ENCODE data around the gene AGAP2. TPM values are rescaled to one million over a fixed set of nuclear protein-coding genes. Genes with fewer than 3 reads are reported as not detected.

The AGAP2 gene
- total RNA-seq, 1 donor from 2014 or later: 3.7 TPM

GRCh38 chr12:57735952-57736740 lies 2.4 kb downstream of the AGAP2 start:
- DNase-seq: peak; percentile 77

DNA sequence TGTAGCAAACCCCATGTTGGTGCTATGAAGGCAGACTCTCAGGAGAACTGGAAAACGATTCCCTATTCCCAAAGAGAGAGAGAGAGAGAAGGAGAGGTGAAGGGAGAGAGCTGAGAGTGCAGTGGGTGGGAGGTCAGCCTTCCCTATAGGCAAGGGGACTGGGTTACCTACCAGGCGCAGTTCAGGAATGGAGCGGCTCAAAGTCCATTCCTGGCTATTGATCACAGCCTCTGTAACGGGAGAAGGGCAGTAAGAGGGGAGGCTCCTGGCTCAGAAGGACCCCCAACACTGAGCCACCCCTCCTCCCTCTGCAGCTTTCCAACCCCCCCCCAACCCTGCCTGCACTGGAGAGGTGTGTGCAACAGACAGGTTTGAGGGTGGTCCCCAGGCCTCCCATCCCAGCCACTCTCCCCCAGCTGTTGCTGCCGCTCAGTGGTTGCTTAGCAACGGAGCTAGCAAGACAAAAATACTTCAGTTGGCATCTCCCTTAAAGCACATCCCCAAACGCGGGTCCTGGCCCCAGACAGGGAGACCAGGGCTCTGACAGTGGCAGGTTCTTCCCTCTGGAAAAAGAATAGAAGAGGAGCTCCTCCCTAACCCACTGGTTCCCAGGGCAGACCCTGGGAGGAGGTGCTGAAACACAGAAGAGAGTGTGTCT lies 3.2 kb downstream of the AGAP2 start:
- peak; percentile 96 for DNase-seq

- DNase-seq: peak; percentile 67
Measured at GRCh38 chr12:57734591-57734990, 4.0 kb downstream of the AGAP2 start.

DNA sequence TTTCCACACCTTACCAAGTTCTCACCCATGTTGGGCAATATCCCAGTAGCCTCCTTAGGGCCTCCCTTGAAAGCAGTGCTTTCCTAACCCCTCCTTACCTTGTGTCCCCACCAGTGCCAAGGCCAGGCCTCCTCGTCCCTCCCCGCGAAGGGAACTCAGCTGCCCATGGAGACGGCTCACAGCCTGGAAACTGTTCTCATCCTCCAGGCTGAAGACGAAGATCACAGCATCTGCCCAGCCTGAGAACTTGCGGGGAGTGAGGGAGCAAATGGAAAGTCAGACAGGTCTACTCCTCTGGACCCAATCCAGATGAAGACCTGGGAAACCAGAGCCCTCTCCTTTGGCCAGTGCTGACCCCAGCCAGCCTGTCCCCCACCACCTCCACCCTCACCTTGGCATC lies 4.6 kb downstream of the AGAP2 start:
- DNase-seq: no peak

GRCh38 chr12:57732726-57733593 lies 5.6 kb downstream of the AGAP2 start:
- no peak for DNase-seq

GRCh38 chr12:57732270-57732669 lies 6.3 kb downstream of the AGAP2 start:
- no peak for DNase-seq

- no peak for DNase-seq
Measured at GRCh38 chr12:57731411-57732080, 7.0 kb downstream of the AGAP2 start.

DNA sequence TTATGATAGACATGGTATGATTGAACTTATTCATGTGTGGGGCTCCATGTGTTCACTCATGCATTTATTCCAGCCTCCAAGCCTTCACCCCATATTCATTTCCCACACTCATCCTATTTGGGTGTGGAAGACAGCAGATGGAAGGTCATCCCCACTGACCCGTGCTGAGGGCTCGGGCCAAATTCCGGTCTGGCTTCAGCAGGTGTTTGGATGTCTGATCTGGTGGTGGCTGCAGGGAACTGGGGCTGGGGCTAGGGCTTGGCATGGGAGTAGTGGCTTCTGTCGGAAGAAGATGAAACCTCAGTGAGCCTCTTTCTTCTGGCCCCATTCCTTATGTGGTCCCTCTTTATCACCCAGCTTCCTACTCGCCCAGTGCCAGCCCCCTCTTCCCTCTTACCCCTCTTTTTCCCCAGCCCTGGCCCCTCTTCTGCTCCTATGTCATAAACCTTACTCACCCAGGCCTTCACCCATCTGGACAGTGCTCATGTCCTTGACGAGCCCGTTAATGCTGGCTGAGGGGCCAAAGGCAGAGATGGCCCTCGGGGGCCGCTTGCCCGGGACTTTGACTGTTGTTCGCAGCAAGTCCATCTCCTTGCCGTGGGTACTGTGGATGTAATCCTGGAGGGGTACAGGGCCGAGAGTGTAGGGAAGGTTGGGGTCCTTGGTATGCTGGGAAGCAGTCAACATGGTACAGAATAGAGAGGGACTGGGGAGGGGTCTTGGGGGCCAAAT lies 8.0 kb downstream of the AGAP2 start:
- no peak for DNase-seq

- DNase-seq: no peak
Measured at GRCh38 chr12:57729321-57729844, 9.2 kb downstream of the AGAP2 start.

- peak; percentile 30 for DNase-seq
Measured at GRCh38 chr12:57727758-57728395, 10.7 kb downstream of the AGAP2 start.

GRCh38 chr12:57726884-57727757 lies 11.4 kb downstream of the AGAP2 start:
- DNase-seq: peak; percentile 68

- DNase-seq: peak; percentile 92
Measured at GRCh38 chr12:57726151-57726883, 12.2 kb downstream of the AGAP2 start.

DNA sequence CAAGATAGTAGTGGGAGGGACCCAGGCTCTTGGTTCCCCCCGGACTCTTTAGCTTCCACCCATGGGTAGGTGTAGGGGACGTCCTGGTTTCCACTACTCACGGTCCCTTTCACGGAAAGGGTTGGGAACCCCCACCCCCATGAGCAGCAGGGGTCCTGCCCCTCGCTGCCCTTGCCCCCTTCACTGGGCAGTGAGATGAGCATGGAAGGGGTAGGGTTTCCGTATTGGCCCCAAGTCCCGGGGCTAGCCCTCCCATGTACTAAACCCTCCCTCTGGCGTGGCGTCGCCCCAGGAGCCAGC lies 12.7 kb downstream of the AGAP2 start:
- DNase-seq: no peak

GRCh38 chr12:57724936-57725740 lies 13.4 kb downstream of the AGAP2 start:
- no peak for DNase-seq

- DNase-seq: no peak
Measured at GRCh38 chr12:57724003-57724935, 14.3 kb downstream of the AGAP2 start.

GRCh38 chr12:57723630-57723962 lies 14.9 kb downstream of the AGAP2 start:
- no peak for DNase-seq
